ENCODE measurements around the gene VPS13A. TPM values are rescaled to one million over a fixed set of nuclear protein-coding genes. Genes with fewer than 3 reads are reported as not detected.
"Not testable (repeated sequence)": the region's sequence is repeated elsewhere in the genome, so short reads cannot be mapped to it uniquely, and the experiment has no call there.

VPS13A gene
- total RNA-seq, 1 donor from 2014 or later: 46.9 TPM

- intact Hi-C loops (cut with micrococcal nuclease): no loop called here
- Mint-ChIP-seq H3K36me3 (ENCODE audit: low read depth) (peaks cover 32% of the 10 kb centered on the region), H3K27me3 (ENCODE audit: low read depth) (no peaks in the 10 kb centered on the region), H3K27ac (no peak overlapping the region), H3K4me1 (ENCODE audit: low read depth) (no peaks in the 10 kb centered on the region), H3K9me3 (peaks cover 3% of the 10 kb centered on the region), H3K4me3 (ENCODE audit: low read depth) (no peak overlapping the region)
- no peak for DNase-seq (ENCODE audit: low spot score)
These were observed 192.7 kb downstream of the VPS13A start for GRCh38 chr9:77370064-77370463.

GRCh38 chr9:77374266-77374665 lies 196.9 kb downstream of the VPS13A start:
- no peak overlapping the region for H3K4me3 Mint-ChIP-seq (ENCODE audit: low read depth)
- DNase-seq (ENCODE audit: low spot score): no peak
- H3K4me1 Mint-ChIP-seq (ENCODE audit: low read depth): no peaks in the 10 kb centered on the region
- peaks cover 30% of the 10 kb centered on the region for H3K36me3 Mint-ChIP-seq (ENCODE audit: low read depth)
- peaks cover 3% of the 10 kb centered on the region for H3K9me3 Mint-ChIP-seq
- intact Hi-C loops (cut with micrococcal nuclease): no loop called here
- H3K27me3 Mint-ChIP-seq (ENCODE audit: low read depth): no peaks in the 10 kb centered on the region
- no peak overlapping the region for H3K27ac Mint-ChIP-seq

- Mint-ChIP-seq H3K36me3 (ENCODE audit: low read depth) (peaks cover 18% of the 10 kb centered on the region), H3K27me3 (ENCODE audit: low read depth) (no peaks in the 10 kb centered on the region), H3K9me3 (peaks cover 2% of the 10 kb centered on the region), H3K27ac (no peak overlapping the region), H3K4me1 (ENCODE audit: low read depth) (no peaks in the 10 kb centered on the region), H3K4me3 (ENCODE audit: low read depth) (no peak overlapping the region)
- intact Hi-C loops (cut with micrococcal nuclease): no loop called here
- DNase-seq (ENCODE audit: low spot score): no peak
These were observed 198.7 kb downstream of the VPS13A start for GRCh38 chr9:77375956-77376532.

- peaks cover 8% of the 10 kb centered on the region for H3K36me3 Mint-ChIP-seq (ENCODE audit: low read depth)
- no peak for DNase-seq (ENCODE audit: low spot score)
- H3K27me3 Mint-ChIP-seq (ENCODE audit: low read depth): no peaks in the 10 kb centered on the region
- H3K27ac Mint-ChIP-seq: no peak overlapping the region
- H3K9me3 Mint-ChIP-seq: no peaks in the 10 kb centered on the region
- no peak overlapping the region for H3K4me3 Mint-ChIP-seq (ENCODE audit: low read depth)
- intact Hi-C loops (cut with micrococcal nuclease): no loop called here
- H3K4me1 Mint-ChIP-seq (ENCODE audit: low read depth): peaks cover 3% of the 10 kb centered on the region
These were observed 207.1 kb downstream of the VPS13A start for GRCh38 chr9:77384406-77384805.

- no peak for DNase-seq (ENCODE audit: low spot score)
- no peaks in the 10 kb centered on the region for H3K27me3 Mint-ChIP-seq (ENCODE audit: low read depth)
These were observed 208.9 kb downstream of the VPS13A start for GRCh38 chr9:77386187-77386586.

GRCh38 chr9:77391834-77392233 lies 214.5 kb downstream of the VPS13A start:
- Mint-ChIP-seq H3K9me3 (no peaks in the 10 kb centered on the region), H3K27me3 (ENCODE audit: low read depth) (no peaks in the 10 kb centered on the region), H3K27ac (no peak overlapping the region), H3K36me3 (ENCODE audit: low read depth) (peaks cover 3% of the 10 kb centered on the region), H3K4me3 (ENCODE audit: low read depth) (no peak overlapping the region), H3K4me1 (ENCODE audit: low read depth) (no peaks in the 10 kb centered on the region)
- intact Hi-C loops (cut with micrococcal nuclease): no loop called here
- no peak for DNase-seq (ENCODE audit: low spot score)

More at GRCh38 chr9:77386187-77386586, 208.9 kb downstream of the VPS13A start:
- Mint-ChIP-seq H3K27ac (no peak overlapping the region), H3K9me3 (no peaks in the 10 kb centered on the region), H3K4me1 (ENCODE audit: low read depth) (peaks cover 3% of the 10 kb centered on the region), H3K4me3 (ENCODE audit: low read depth) (no peak overlapping the region), H3K36me3 (ENCODE audit: low read depth) (peaks cover 8% of the 10 kb centered on the region)
- intact Hi-C loops (cut with micrococcal nuclease): no loop called here

- intact Hi-C loops (cut with micrococcal nuclease): no loop called here
- H3K4me1 Mint-ChIP-seq (ENCODE audit: low read depth): no peaks in the 10 kb centered on the region
- no peak overlapping the region for H3K27ac Mint-ChIP-seq
- DNase-seq (ENCODE audit: low spot score): no peak
- H3K27me3 Mint-ChIP-seq (ENCODE audit: low read depth): no peaks in the 10 kb centered on the region
- H3K9me3 Mint-ChIP-seq: no peaks in the 10 kb centered on the region
- H3K4me3 Mint-ChIP-seq (ENCODE audit: low read depth): no peak overlapping the region
- H3K36me3 Mint-ChIP-seq (ENCODE audit: low read depth): peaks cover 3% of the 10 kb centered on the region
These were observed 215.0 kb downstream of the VPS13A start for GRCh38 chr9:77392328-77392727.

DNA sequence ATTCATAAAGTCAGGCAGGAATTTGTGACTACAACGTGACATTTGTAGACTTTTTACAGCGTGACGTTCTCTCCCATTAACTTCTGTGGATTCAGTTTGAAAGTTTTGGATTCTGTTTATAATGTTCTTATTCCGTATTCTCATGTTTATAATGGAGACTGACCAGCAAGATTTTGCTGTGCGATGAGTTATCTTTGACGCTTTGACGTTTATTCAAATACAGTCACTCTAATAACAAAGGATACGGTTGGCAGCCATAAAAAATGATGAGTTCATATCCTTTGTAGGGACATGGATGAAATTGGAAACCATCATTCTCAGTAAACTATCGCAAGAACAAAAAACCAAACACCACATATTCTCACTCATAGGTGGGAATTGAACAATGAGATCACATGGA lies 221.2 kb downstream of the VPS13A start:
- H3K27me3 Mint-ChIP-seq (ENCODE audit: low read depth); H3K4me1 Mint-ChIP-seq (ENCODE audit: low read depth); H3K36me3 Mint-ChIP-seq (ENCODE audit: low read depth); intact Hi-C loops (cut with micrococcal nuclease); DNase-seq (ENCODE audit: low spot score); H3K27ac Mint-ChIP-seq; H3K9me3 Mint-ChIP-seq; H3K4me3 Mint-ChIP-seq (ENCODE audit: low read depth): not testable (repeated sequence)

GRCh38 chr9:77399964-77400363 lies 222.6 kb downstream of the VPS13A start:
- Mint-ChIP-seq H3K36me3 (ENCODE audit: low read depth) (no peaks in the 10 kb centered on the region), H3K27me3 (ENCODE audit: low read depth) (no peaks in the 10 kb centered on the region)

DNA sequence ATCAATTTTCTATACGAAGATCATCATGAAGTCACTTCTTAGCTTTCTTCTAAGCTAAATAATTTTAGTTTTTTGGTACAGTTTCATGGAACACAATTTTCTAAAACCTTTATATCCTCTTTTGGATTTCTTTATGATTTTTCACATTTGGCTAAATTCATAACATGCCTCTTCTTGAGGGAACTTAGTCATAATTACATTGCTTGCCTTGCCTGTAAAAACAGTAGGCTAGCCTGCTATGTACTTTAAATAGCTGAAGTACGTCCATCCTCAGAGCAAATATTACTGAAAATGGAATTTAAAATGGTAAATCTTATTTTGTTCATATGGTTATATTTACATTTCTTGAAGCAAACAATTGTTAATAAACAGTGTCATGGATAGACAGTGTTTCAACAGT lies 225.0 kb downstream of the VPS13A start:
- H3K9me3 Mint-ChIP-seq: no peaks in the 10 kb centered on the region
- no peak for DNase-seq (ENCODE audit: low spot score)
- H3K36me3 Mint-ChIP-seq (ENCODE audit: low read depth): peaks cover 19% of the 10 kb centered on the region
- H3K27ac Mint-ChIP-seq: no peak overlapping the region
- H3K27me3 Mint-ChIP-seq (ENCODE audit: low read depth): no peaks in the 10 kb centered on the region
- no peaks in the 10 kb centered on the region for H3K4me1 Mint-ChIP-seq (ENCODE audit: low read depth)
- intact Hi-C loops (cut with micrococcal nuclease): no loop called here
- H3K4me3 Mint-ChIP-seq (ENCODE audit: low read depth): no peak overlapping the region

More at GRCh38 chr9:77399964-77400363, 222.6 kb downstream of the VPS13A start:
- H3K27ac Mint-ChIP-seq: no peak overlapping the region
- H3K4me1 Mint-ChIP-seq (ENCODE audit: low read depth): no peaks in the 10 kb centered on the region
- intact Hi-C loops (cut with micrococcal nuclease): no loop called here
- DNase-seq (ENCODE audit: low spot score): no peak
- no peak overlapping the region for H3K4me3 Mint-ChIP-seq (ENCODE audit: low read depth)
- H3K9me3 Mint-ChIP-seq: no peaks in the 10 kb centered on the region

DNA sequence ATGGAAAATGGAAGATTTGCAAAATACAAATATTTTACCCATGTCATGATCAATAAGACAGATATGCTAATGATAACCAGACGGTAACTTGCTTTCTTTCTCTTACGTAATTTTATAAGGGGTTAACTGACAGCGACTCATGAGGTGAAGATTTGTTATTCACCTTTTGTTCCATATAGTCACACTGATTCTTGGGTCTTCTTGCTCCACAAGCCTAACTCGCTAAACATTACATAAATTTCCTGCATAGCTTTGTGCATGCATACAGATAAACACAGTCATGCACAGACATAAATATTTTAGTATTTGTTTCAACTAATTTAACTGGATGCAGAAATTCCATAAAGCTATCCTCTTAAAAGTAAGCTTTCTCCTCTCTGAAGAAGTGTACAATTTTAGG lies 225.9 kb downstream of the VPS13A start:
- Mint-ChIP-seq H3K4me3 (ENCODE audit: low read depth) (no peak overlapping the region), H3K36me3 (ENCODE audit: low read depth) (peaks cover 27% of the 10 kb centered on the region), H3K27me3 (ENCODE audit: low read depth) (no peaks in the 10 kb centered on the region), H3K9me3 (peaks cover 4% of the 10 kb centered on the region), H3K27ac (no peak overlapping the region), H3K4me1 (ENCODE audit: low read depth) (no peaks in the 10 kb centered on the region)
- DNase-seq (ENCODE audit: low spot score): no peak
- intact Hi-C loops (cut with micrococcal nuclease): no loop called here

DNA sequence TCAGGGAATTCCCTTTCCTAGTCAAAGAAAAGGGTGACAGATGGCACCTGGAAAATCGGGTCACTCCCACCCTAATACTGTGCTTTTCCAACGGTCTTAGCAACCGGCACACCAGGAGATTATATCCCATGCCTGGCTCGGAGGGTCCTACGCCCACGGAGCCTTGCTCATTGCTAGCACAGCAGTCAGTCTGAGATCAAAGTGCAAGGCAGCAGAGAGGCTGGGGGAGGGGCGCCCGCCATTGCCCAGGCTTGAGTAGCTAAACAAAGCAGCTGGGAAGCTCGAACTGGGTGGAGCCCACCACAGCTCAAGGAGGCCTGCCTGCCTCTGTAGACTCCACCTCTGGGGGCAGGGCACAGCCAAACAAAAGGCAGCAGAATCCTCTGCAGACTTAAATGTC lies 231.2 kb downstream of the VPS13A start:
- H3K36me3 Mint-ChIP-seq (ENCODE audit: low read depth): peaks cover 43% of the 10 kb centered on the region
- not testable (repeated sequence) for H3K27me3 Mint-ChIP-seq (ENCODE audit: low read depth)

DNA sequence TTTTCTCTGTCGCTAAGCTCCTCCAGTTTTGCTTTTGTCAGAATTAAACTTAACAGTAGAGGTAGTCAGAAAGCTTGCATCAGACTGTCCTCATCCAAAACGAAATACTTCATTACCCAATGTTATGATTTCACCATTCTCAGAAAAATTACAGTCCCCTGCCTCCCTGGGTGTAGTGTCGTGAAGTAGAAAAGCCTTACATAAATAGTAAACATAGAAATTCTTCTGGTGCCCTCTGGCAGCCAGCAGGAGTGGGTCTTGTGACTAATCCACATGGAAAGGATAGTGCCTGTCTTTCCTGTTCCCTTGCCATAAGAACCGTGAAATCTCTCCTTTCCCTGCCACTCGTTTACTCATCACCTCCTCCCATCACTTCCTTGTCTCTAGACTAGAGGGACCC lies 240.2 kb downstream of the VPS13A start:
- H3K36me3 Mint-ChIP-seq (ENCODE audit: low read depth): peaks cover 3% of the 10 kb centered on the region
- intact Hi-C loops (cut with micrococcal nuclease): no loop called here
- no peak for DNase-seq (ENCODE audit: low spot score)

More for the DNA sequence above, 231.2 kb downstream of the VPS13A start:
- H3K4me3 Mint-ChIP-seq (ENCODE audit: low read depth); H3K4me1 Mint-ChIP-seq (ENCODE audit: low read depth); intact Hi-C loops (cut with micrococcal nuclease); DNase-seq (ENCODE audit: low spot score); H3K27ac Mint-ChIP-seq: not testable (repeated sequence)
- peaks cover 14% of the 10 kb centered on the region for H3K9me3 Mint-ChIP-seq

GRCh38 chr9:77418226-77418625 lies 240.9 kb downstream of the VPS13A start:
- no peaks in the 10 kb centered on the region for H3K27me3 Mint-ChIP-seq (ENCODE audit: low read depth)
- no peaks in the 10 kb centered on the region for H3K9me3 Mint-ChIP-seq
- intact Hi-C loops (cut with micrococcal nuclease): no loop called here
- DNase-seq (ENCODE audit: low spot score): no peak
- peaks cover 2% of the 10 kb centered on the region for H3K4me1 Mint-ChIP-seq (ENCODE audit: low read depth)
- no peak overlapping the region for H3K4me3 Mint-ChIP-seq (ENCODE audit: low read depth)
- peaks cover 3% of the 10 kb centered on the region for H3K36me3 Mint-ChIP-seq (ENCODE audit: low read depth)
- H3K27ac Mint-ChIP-seq: no peak overlapping the region

More for the DNA sequence above, 240.2 kb downstream of the VPS13A start:
- Mint-ChIP-seq H3K27ac (no peak overlapping the region), H3K27me3 (ENCODE audit: low read depth) (no peaks in the 10 kb centered on the region), H3K4me1 (ENCODE audit: low read depth) (peaks cover 2% of the 10 kb centered on the region), H3K9me3 (no peaks in the 10 kb centered on the region), H3K4me3 (ENCODE audit: low read depth) (no peak overlapping the region)

All from activated T-helper 2 cell treated with anti-CD3 and anti-CD28 coated beads, Interferon-gamma antibody, Interleukin-2, Interleukin-4, amounts not matched to agents 10 μg/mL and 5 μg/mL and 100 μg/mL, durations not matched to agents 14 hours and 24 hours and 36 hours (primary cell).